GM12872 (cell line): ENCODE results near the gene SLC13A3.

Source experiments
- CTCF ChIP-seq: IDR thresholded peaks from 3 replicates; pipeline ENCODE4 v1.5.1; 2011; ENCODE audit warnings: low read depth, mild to moderate bottlenecking, low read length, moderate library complexity; ENCODE audit not compliant: insufficient read depth

The SLC13A3 gene

GRCh38 chr20:46523696-46524328, 127.4 kb downstream of the SLC13A3 start:
- TF ChIP-seq CTCF = no peak

GRCh38 chr20:46523108-46523507, 128.2 kb downstream of the SLC13A3 start:
- no peak for TF ChIP-seq CTCF

- peak; percentile 94 for TF ChIP-seq CTCF
Observed at GRCh38 chr20:46520976-46521579, 130.2 kb downstream of the SLC13A3 start.

GRCh38 chr20:46520540-46520939, 130.7 kb downstream of the SLC13A3 start:
- no peak for TF ChIP-seq CTCF

GRCh38 chr20:46519471-46520068, 131.7 kb downstream of the SLC13A3 start:
- TF ChIP-seq CTCF = no peak

GRCh38 chr20:46512943-46513844, 138.1 kb downstream of the SLC13A3 start, which contains the start of gene ZNF334:
Gene ZNF334, minus strand, starts transcription at chr20:46513559. Its CDS starts 1,457 bp downstream, at chr20:46512102.
- TF ChIP-seq CTCF = no peak

- no peak for TF ChIP-seq CTCF
Observed at GRCh38 chr20:46509523-46509922, 141.7 kb downstream of the SLC13A3 start.
